Stimulated activated CD8-positive, alpha-beta memory T cell treated with anti-CD3 and anti-CD28 coated beads, Interleukin-12 subunit alpha, Interleukin-12 subunit beta, amount 100 ng/mL, for 4 hours (primary cell): Measurements from ENCODE around the gene SMIM5.
"Not testable (repeated sequence)": the region's sequence is repeated elsewhere in the genome, so short reads cannot be mapped to it uniquely, and the experiment has no call there.

Experiments
- DNase-seq: peaks from one replicate; pipeline ENCODE4 v3.0.0-alpha.2; 2020; ENCODE audit warnings: low read depth

The SMIM5 gene

DNA sequence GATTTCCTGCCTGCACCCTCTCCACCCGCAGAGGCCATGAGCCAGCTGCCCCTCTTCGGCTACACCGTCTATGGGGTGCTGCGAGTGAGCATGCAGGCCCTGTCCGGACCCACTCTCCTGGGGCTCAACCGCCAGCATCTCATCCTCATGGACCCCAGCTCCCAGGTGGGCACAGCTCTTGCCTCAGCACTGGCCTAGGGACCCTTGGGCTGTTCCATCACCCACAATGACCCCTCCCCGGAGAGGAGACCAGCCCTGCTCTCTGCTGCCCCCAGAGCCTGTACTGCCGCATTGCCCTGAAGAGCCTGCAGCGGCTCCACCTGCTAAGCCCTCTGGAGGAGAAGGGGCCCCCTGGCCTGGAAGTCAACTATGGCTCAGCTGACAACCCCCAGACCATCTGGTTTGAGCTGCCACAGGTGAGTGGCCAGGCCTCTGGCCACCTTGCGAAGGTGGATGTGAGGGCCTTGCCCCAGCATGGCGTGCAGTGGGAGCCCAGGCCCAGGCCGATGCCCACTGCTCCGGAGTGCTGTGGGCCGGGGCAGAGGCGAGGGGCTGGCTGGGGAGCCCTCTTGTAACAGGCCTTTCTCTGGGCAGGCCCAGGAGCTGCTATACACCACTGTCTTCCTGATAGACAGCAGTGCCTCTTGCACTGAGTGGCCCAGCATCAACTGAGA lies 7.3 kb upstream of the SMIM5 start:
- no peak for DNase-seq

DNA sequence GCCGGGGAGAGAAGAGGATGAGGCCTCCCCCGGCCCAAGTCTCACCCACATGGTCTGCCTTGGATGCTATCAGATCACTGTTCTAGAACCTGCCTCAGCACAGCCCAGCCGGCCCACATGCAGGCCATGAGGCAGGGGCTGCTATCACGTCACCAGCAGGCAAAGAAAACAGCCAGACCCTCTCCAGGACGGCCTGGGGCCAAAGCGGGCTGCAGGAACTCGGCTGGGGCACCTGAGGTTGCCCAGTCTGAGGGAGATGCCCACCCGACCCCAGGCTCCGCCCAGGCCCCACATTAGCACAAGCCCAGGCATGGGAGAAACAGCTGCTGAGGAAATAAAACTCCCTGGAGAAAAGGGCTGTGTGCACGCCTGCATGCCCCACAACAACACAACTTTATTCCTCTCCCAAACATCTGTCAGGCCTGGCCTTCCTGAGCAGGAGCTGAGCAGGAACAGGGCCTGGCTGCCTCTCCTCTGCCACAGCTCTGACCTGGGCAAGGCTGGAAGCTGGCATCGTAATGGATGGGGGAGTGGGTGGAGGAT lies 6.7 kb upstream of the SMIM5 start:
- DNase-seq = no peak

DNA sequence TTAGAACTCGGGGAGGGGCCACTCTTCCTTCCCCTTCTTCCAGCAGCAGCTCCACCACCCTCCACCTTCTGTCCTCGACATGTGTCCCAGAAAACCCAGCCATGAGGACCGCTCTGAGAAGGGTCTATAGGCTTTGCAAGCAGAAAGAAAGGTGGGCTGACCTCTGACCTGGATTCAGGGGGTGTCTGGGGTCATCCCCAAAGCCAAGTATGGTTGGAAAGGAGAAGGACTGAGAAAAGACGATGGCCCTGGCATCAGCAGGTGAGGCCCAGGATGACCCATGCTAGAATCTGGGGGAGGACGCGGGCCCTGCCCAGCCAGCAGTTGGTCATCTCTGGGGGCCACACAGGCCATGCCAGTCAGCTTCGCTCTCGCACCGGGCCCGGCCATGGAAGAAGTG lies 6.1 kb upstream of the SMIM5 start:
- no peak for DNase-seq

DNA sequence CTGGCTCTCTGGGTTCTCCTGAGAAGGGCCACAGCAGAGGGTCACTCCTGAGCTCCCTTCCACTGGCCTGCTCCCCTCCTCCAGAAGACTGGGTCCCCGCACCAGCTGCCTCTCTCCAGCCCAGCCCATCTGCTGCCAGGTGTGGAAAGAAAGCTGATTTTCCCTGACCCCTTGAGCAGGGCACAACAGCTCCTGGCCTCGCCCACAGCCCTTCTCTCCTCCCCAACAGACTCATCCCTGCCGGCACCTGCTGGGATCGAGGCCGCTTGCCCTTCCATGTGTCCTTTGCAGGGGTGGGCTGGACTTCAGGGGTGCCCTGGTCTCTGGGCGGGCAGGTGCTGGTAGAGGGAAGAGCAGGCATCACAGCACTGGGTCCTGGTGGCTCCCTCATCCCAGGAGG lies 4.8 kb upstream of the SMIM5 start:
- DNase-seq = no peak

DNA sequence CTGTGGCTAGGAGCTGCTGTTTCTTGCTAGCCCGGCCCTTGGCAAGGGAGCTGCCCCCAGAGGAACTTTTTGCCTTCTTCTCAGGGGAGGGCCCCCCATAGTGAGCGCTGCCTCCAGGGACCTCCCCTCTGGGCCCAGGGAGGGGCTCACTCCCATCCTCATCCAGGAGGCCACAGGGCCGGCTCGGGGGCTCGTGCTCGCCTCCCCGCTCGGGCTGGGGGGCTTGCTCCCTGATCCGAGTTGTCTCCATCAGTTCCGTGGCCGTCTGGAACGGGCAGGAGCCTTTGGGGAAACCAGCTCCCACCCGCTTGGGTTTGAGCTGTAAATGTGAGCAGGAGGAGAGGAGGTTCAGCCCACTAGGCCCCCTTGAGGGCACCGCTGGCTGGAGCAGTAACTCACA lies 4.1 kb upstream of the SMIM5 start:
- DNase-seq = no peak

DNA sequence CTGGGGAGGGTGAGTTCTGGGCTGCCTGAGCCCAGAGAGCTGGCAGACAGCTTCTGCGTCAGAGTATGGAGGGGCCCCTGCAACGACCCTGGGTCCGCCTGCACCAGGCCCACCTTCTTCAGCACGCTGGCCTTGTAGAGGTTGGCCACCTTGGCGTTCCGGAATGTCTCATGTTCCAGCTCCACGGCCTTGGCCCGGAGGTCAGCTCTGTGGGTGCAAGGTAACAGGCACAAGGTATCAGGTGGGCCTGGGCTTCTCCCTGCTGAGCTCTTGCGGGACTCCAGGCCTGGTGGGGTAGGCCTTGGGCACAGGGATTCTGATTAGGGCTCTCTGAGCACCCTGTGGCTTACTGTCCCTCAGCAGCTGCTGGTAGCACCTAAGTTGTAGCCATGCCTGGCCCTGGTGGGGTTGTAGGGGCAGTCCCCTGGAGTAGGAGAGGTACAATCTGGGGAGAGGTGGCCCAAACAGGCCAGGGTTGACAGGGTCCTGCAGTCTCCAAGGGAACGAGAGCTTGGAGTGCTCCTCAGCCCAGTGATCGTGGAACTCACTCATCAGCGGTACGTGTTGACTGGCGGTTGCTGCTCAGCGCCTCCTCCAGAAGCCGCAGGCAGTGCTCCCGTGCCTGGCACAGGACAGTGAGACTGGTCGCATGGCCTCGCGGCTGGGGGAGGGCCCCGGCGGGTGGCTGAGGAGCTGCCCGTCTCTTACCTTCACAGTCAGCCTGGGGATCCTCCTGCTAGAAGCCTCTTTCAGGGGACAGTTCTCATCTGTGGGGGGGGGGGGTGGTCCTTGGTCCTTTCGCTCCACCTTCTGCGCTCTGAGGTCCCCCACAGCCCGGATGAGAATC lies 2.9 kb upstream of the SMIM5 start:
- DNase-seq = no peak

DNA sequence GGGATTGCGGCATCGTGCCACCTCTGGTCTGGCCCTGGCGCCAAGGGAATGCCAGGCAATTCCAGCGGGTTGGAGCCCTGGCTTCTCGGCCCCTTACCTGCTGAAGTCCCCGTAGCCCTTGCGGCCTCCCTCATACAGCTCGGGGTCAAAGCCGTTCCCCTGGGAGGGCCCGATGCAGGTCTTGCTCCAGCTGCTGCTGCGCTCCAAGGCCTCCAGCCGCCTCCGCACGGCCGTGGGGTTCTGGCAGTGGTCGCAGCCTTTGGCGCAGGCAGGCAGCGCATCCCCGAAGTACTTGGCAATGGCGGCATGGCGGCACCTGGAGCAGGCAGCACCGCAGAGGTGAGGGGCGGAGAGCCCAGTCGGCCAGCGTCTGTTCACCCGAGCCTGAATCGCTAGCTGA lies 1.9 kb upstream of the SMIM5 start:
- DNase-seq = no peak

DNA sequence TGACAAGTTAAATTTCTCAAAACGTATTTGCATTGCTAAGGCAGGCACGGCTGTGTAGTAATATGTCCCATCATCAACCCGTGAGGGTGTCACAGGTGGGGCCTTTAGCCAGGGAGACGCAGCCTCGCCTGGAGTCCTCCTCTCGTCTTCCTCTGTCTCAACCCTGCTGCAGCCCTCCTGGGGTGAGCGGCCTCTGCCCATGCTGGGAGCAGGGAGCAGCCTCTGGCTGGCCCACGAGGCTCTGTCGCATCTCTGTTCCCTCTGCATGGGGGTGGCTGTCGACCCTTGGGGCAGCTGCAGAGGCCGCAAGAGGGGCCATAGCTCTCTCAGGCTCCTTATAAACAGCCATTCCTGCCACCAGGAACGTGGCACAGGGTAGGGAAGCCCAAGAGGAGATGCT lies 806 bp upstream of the SMIM5 start:
- DNase-seq = no peak

DNA sequence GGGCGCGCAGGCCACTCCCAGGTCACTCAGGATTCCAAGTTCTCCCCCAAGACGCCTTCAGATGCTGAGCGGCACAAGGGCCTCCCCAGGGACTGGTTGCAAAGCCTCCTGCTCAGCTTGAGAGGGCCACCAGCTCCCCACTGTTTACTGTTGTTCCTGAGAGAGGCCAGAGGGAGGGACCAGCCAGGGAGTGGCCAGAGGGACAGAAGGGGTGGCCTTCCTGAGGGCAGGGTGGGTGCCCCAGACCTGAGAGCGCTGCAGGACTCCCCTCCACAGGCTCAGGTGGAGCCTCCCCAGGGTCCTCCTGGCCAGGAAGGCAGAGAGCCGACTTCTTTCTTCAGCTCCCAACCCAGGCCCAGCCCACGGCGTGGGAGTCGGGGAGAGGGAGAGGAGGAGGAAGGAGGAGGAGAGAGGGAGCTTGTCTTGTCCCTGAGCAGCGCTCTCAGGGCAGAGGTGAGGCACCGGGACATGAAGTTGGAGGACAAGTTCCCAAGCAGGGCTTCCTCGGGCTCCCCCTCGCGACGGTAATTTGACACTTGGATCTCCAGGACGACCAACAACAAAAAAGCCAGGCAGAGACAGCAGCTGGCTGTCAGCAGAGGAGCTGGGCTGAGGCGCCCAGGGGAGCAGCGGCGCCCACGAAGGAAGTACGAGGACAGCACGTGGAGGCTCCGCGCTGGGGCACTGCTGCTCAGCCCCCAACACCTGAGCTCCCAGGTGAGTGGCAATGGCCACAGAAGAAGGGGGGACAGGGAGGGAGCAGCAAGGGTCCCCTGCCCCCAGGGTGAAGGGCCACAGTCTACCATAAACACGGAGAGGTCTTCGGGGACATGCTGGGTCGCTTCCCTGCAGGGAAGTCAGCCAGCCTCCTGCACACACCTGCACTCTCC lies 497 bp downstream of the SMIM5 start:
- no peak for DNase-seq

DNA sequence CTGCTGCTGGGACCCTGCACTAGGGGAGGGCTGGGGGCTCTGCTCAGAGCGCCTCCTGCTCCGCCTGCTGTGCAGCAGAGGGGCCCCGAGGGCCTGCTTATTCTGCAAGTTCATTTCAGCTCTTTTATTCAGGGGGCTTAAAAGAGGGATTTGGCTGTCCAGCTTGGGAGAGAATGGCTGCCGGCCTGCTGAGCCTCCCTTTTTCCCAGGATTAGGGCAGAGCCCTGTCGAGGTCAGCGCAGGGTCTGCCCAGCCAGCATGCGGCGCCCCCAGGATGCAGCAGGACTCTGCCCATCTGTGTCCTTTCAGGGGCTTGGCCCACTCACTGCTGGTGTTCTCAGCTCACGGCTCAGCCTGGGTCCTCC lies 1.1 kb downstream of the SMIM5 start:
- no peak for DNase-seq

DNA sequence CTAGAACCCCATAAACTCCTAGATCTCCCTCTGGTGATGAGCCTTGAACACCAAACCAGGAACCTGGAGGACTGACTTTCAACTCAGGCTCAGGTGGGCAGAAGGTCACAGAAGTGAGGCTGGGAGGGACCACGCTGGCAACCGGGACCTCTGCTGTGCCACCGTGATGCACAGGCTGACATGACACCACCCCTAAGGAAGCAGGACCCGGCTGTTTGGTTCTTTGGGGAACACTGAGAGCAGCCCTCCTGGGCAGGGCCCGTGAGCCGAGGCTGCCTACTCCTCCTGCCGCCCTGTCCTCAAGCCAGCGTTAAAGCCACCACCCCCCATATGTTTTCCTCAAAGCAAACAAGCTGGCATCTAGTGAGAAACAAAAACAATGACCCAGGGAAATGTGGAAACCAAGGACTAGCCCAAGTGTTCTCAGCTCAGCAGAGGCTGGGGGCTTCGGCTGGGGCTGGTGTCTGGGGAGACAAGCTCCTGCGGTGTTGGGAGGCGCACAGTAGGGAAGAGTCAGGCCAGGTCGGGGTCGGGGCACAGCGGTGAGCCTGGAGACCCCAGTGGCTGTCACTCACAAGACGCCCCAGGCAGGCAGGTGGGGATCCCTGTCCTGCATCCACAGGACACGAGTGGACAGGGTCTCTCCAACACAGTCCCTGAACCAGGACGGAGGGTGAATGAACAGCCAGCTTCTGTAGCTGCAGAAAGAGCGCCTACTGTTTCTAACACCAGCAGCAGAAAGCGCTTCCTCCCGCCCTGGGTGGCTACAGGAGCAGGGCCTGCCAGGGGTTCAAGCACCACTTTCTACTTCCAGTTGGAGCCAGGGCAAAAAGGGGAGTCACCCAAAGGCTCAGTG lies 1.7 kb downstream of the SMIM5 start:
- DNase-seq = no peak

DNA sequence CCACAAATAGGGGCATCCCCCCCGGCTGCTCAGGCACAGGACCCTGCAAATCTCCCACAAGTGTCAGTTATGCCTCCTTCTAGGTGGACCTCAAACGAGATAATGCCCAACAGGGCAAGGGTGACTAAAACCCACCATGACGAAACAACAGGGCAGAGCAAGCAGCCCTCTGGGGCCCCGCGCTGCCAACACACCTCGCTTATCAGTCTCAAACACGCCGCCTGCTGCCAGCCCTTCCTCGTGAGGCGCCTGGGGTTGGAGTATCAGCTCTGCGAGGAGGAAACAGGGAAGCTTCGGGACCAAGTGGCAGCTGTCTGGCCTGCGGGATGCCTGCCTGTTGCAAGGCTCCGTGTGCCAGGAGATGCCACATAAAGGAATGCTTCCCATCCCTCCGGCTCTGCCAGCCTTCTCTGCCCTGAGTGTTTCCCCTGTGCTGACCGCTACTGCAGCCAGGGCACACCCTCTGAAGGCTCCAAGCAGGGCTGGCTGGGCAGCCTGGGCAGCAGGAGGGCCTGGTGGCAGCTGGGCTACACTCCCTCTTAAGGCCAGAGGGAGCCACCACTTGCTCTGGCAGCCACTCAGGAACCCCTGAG lies 2.5 kb downstream of the SMIM5 start:
- no peak for DNase-seq

DNA sequence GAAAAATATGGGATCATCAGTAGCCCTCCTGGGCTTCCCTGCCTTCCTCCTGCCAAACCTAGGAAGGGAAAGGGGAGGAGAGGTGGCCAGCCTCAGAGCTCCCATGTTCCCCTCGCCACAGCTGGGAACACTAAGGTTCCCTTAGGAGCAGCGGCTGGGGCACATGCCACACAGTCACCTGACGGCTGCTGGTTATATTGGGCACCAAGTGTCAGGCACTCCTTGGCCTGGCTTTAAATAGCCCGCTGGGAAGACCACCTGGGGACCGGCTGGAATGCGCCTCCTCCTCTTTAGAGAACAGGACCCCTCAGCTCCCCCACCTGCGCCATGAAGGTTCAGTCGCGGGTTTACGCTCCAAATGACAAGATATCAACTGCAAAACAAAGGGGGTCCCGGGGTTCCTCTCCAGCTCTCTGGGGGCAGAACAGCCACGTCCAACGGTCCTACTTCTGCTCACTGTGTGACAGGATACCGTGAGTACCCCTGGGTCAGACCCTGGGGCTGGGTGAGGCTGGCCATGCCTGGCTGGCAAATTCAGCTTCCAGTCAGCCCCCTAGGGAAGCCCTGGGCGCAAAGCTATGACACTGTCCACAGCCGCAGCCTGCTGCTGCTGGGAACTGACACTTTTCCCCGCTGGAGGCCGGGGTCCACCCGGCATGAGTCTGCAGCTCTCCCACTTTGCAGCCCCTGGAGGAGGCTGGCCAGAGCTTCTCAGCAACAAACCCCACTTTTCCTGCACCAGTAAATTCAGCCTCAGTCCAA lies 3.3 kb downstream of the SMIM5 start:
- no peak for DNase-seq

DNA sequence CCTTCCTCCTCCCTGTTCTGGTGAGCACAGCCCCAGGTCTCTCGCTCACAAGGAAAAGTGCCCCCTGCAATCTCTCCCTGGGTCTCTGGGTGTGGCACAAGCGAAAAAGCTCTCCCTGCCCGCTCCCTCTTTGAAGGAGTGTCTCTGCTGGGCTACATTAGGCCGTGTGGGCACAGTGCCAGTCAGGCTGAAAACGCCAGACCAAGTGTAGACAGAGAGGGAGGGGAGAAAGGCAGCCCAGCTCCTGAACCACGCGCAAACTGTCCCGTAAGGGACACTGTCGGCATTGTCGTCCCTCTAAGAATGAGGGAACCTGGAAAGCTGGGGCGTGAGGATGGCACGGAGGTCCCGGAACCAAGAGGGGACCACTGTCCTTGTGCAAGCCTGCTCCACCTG lies 3.9 kb downstream of the SMIM5 start:
- no peak for DNase-seq

DNA sequence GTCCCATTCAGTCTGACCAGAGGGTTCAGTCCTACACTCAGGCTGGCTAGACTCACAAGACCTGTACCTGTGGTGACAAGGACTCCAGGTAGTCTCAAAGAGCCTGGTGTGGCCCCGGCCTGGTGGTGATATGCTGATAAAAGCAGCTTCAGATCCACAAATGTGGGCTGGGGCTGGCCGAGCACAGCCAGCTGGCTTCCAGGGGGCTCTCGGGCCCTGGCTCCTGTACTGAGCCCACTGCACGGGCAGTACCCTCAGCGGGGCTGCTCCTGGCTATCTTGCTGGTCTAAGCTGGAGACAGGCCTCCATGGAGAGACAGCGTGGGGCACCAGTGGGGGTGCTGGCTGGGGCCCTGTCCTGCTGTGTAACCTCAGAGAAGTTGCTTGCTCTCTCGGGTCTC lies 4.3 kb downstream of the SMIM5 start:
- DNase-seq = no peak

DNA sequence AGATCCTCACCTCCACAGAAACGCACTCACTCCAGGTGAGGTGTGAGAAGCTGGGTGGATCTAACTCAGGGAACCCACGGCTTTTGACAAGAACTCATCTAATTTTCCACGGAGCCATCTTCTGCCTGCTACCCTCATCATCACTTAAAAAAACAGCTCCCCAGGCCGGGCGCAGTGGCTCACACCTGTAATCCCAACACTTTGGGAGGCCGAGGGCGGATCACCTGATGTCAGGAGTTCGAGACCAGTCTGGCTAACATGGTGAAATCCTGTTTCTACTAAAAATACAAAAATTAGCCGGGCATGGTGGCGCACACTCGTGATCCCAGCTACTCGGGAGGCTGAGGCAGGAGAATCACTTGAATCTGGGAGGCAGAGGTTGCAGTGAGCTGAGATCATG lies 4.8 kb downstream of the SMIM5 start:
- DNase-seq = not testable (repeated sequence)

DNA sequence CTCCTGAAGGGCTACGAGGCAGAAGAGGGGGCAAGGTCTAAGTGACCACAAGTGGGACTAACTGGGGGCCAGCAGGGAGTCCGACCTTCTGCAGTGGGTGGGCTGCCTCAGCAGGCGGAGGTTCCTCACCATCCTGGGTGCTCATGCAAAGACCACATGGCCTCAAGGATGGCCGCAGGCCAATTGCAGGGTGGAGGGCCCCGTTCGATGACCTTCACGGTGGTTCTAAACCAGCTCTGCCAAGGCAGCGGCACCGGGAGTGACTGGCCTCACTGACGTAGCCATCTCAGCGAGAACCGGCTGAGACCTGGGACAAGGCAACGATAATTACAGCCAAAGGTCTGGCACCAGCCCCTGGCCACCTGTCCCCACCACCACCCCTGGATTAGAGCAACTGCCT lies 5.7 kb downstream of the SMIM5 start:
- no peak for DNase-seq

DNA sequence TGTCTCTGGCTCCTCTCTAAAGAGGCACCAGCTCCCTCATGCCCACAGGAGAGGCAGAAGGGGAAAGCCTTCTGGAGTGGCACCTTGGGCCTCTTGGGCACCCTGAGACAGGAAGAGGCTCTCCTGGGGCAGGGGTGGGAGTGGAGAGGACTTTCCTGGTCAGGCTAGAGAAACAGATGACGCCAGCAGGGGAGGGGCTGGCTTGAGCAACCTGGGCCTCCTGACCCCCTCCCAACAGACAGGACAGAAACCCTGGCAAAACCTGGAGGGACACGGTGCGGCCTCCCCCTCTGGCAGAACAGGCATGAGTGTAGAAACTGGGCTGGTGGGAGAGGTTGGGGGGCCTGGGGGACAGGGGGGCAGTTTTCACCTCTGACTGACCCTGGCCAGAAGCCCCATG lies 6.1 kb downstream of the SMIM5 start:
- no peak for DNase-seq

DNA sequence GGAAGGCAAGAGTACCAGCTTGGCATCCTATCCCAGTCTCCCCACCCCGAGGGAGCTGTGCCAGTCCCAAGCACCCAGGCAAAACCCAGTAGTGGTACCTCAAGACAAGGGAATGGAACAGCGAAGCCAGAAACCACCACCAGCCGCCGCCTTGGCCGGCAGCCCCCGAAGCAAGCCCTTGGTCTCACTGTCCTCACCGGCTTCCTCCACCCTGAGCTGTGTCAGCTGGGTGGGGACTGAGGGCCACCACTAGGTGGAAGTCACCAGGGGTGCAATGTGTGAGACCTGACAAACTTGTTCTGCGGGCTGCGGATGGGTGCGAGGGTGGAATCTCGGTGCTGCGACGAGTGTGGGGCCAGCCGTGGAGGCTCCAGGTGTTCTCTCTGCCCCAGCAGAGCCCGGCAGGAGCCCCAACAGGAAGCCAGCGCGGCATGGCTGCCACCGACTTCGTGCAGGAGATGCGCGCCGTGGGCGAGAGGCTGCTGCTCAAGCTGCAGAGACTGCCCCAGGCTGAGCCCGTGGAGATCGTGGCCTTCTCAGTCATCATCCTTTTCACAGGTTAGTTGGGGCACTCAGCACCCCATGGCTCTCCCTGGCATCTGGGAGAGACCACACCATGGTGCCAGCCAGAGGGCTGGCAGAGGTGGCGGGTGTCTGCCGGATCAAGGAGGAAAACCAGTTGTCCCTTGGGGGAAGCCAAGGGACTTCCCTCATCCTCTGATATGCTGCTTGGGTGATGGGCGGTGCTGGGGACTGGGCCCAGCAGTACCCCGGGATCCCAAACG lies 6.7 kb downstream of the SMIM5 start:
- DNase-seq = no peak
